Measurements from ENCODE around the gene AP1M2. TPM values are rescaled to one million over a fixed set of nuclear protein-coding genes. Genes with fewer than 3 reads are reported as not detected.

Gene AP1M2
- total RNA-seq, 1 experiment from 2014 or later: 146 TPM

DNA sequence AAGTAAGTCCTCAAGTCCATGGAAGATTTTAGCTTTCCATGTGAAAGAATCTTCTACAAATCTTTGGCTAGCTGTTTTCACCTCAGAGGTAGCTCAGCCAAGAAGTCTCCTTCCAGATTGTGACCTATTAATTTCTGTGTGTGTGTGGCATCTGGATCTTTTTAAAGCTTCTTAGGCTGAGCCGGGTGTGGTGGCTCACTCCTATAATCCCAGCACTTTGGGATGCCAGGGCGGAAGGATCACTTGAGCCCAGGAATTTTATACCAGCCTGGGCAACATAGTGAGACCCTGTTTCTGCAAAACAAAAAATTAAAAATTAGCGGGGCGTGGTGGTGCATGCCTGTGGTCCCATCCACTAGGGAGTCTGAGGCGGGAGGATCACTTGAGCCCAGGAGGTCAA, 24.8 kb upstream of the AP1M2 start:
- H3K56ac ChIP-seq (ENCODE audit: insufficient read length, low read depth, low read length): no peak overlapping the region
- no peaks in the 10 kb centered on the region for H3K9me3 Mint-ChIP-seq
- no peak overlapping the region for H2BK12ac ChIP-seq (ENCODE audit: insufficient read length, low read depth, low read length)
- no peak overlapping the region for H2BK5ac ChIP-seq (ENCODE audit: insufficient read length, low read length)
- no peak overlapping the region for H3K4ac ChIP-seq (ENCODE audit: low read depth, low read length)
- H3K79me1 ChIP-seq (ENCODE audit: insufficient read depth, low read depth, low read length, poor library complexity, severe bottlenecking): no peaks in the 10 kb centered on the region
- H3K4me2 ChIP-seq (ENCODE audit: insufficient read depth, insufficient read length, low read length): no peak overlapping the region
- TF ChIP-seq, protein P1, sequence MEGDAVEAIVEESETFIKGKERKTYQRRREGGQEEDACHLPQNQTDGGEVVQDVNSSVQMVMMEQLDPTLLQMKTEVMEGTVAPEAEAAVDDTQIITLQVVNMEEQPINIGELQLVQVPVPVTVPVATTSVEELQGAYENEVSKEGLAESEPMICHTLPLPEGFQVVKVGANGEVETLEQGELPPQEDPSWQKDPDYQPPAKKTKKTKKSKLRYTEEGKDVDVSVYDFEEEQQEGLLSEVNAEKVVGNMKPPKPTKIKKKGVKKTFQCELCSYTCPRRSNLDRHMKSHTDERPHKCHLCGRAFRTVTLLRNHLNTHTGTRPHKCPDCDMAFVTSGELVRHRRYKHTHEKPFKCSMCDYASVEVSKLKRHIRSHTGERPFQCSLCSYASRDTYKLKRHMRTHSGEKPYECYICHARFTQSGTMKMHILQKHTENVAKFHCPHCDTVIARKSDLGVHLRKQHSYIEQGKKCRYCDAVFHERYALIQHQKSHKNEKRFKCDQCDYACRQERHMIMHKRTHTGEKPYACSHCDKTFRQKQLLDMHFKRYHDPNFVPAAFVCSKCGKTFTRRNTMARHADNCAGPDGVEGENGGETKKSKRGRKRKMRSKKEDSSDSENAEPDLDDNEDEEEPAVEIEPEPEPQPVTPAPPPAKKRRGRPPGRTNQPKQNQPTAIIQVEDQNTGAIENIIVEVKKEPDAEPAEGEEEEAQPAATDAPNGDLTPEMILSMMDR (conservative IDR thresholded peaks at IDR 0.05): no peak
- no peak overlapping the region for H3K4me3 Mint-ChIP-seq
- H3K14ac ChIP-seq (ENCODE audit: insufficient read depth, low read length): no peak overlapping the region
- no peaks in the 10 kb centered on the region for H3K27me3 Mint-ChIP-seq (ENCODE audit: low read depth)
- no peak overlapping the region for H4K8ac ChIP-seq (replicated peaks; ENCODE audit: insufficient read length, low read depth, low read length)
- H3K36me3 Mint-ChIP-seq (ENCODE audit: insufficient read depth in 1 of 3, low read depth in 3 of 3): peaks cover 2 to 11% (median 5%) of the 10 kb centered on the region in 3 experiments; a peak in 6 of 7 replicates
- H2BK120ac ChIP-seq (ENCODE audit: low read depth, low read length, poor library complexity, severe bottlenecking): no peak overlapping the region
- no peak overlapping the region for H3T11ph ChIP-seq (ENCODE audit: low read length)
- H4K5ac ChIP-seq (ENCODE audit: insufficient read length, low read depth, low read length): no peak overlapping the region
- DNase-seq: no peak
- no peak overlapping the region for H4K91ac ChIP-seq (ENCODE audit: insufficient read length, low read depth, low read length)
- H3K4me1 Mint-ChIP-seq: no peaks in the 10 kb centered on the region
- no peak overlapping the region for H3K9ac ChIP-seq (ENCODE audit: extremely low read depth, insufficient read length, low read length)
- H3K9me3 ChIP-seq (ENCODE audit: control insufficient read depth, low read depth, low read length): no peaks in the 10 kb centered on the region
- H3K23ac ChIP-seq (ENCODE audit: insufficient read length, low read depth, low read length): no peak overlapping the region
- no peak overlapping the region for H3K27ac Mint-ChIP-seq
- H3K79me2 ChIP-seq (ENCODE audit: insufficient read depth, low read length): no peaks in the 10 kb centered on the region
- no peaks in the 10 kb centered on the region for H4K20me1 ChIP-seq (ENCODE audit: control insufficient read depth, insufficient read depth, insufficient read length)
- H3K18ac ChIP-seq (ENCODE audit: insufficient read length, low read depth, low read length): no peak overlapping the region
- no peak overlapping the region for H3K27ac ChIP-seq (ENCODE audit: insufficient read length, low read depth, low read length)
- H2AK5ac ChIP-seq (ENCODE audit: insufficient read length, low read length): no peak overlapping the region
- H2BK15ac ChIP-seq (ENCODE audit: low read depth, low read length): no peak overlapping the region
- WGBS (ENCODE audit: extremely low coverage, insufficient read length, low lambda C conversion rate): no CpG with 5 or more reads among the region's 5 CpGs
- H3K4me1 ChIP-seq (ENCODE audit: insufficient read depth, low read length): no peaks in the 10 kb centered on the region
- no peaks in the 10 kb centered on the region for H3K23me2 ChIP-seq (ENCODE audit: insufficient read length, low read depth, low read length, poor library complexity, severe bottlenecking)
- H2AFZ ChIP-seq (ENCODE audit: low read length): no peak overlapping the region
- no peak overlapping the region for H2BK20ac ChIP-seq (ENCODE audit: low read depth, low read length, poor library complexity, severe bottlenecking)
- H3K27me3 ChIP-seq (ENCODE audit: insufficient read depth, low read length): no peaks in the 10 kb centered on the region

Measured in H9 (cell line).